Transverse colon (tissue), 4 donors: Measurements from ENCODE around the gene EYS. TPM values are rescaled to one million over a fixed set of nuclear protein-coding genes. Genes with fewer than 3 reads are reported as not detected.

Experiments used
- DNase-seq: peaks from one replicate; pipeline ENCODE4 v3.0.0-alpha.2; 2019
- H3K27ac ChIP-seq, 4 donors: fragments of 200-600 bp; sonication (generic); 2 replicates each; pipeline ENCODE4 v1.5.1; 2016 to 2018; ENCODE audit warnings: inconsistent platforms in 4 of 4
- H3K27me3 ChIP-seq: fragments of 200-600 bp; sonication (generic); 2 replicates; pipeline ENCODE4 v1.5.1; 2017; ENCODE audit warnings: inconsistent platforms
- H3K36me3 ChIP-seq, 4 donors: fragments of 200-600 bp; sonication (generic); 2 replicates each; pipeline ENCODE4 v1.5.1; 2017 to 2019; ENCODE audit warnings: inconsistent platforms in 4 of 4
- H3K4me1 ChIP-seq, 4 donors: fragments of 200-600 bp; sonication (generic); 2 replicates each; pipeline ENCODE4 v1.5.1; 2017 to 2020; ENCODE audit warnings: inconsistent platforms in 4 of 4
- H3K4me3 ChIP-seq, 4 donors: fragments of 200-600 bp; sonication (generic); 1 replicate in 1 of 4; 2 replicates in 3 of 4; pipeline versions ENCODE4 v1.5.1 to v1.6.1; 2017 to 2019; ENCODE audit warnings: inconsistent platforms in 4 of 4
- H3K9me3 ChIP-seq, 2 donors: fragments of 200-600 bp; sonication (generic); 2 replicates each; pipeline ENCODE4 v1.5.1; 2017 to 2019; ENCODE audit warnings: inconsistent platforms in 2 of 2
- CTCF ChIP-seq, 5 experiments: fragments of 200-600 bp in 3 of 5; fragments of 450-650 bp in 2 of 5; sonication (generic) in 3 of 5; IDR thresholded peaks; 1 replicate in 2 of 5; 2 replicates in 3 of 5; pipeline ENCODE4 v1.5.1; 2016 to 2017; ENCODE audit warnings: antibody characterized with exemption in 5 of 5, inconsistent platforms in 3 of 5, mild to moderate bottlenecking in 2 of 5, moderate library complexity in 1 of 5
- EP300 ChIP-seq: sonication (generic); formaldehyde crosslinking; IDR thresholded peaks from one replicate; pipeline ENCODE4 v1.6.1; 2017; ENCODE audit warnings: antibody characterized with exemption, low read depth
- POLR2A ChIP-seq: fragments of 450-650 bp; IDR thresholded peaks from one replicate; pipeline ENCODE4 v1.6.1; 2016; ENCODE audit warnings: antibody characterized with exemption, mild to moderate bottlenecking, moderate library complexity
- POLR2AphosphoS5 ChIP-seq, 3 donors: sonication (generic); formaldehyde crosslinking; IDR thresholded peaks; one replicate each; pipeline ENCODE4 v1.6.1; 2016; ENCODE audit warnings: antibody characterized with exemption in 3 of 3
- WGBS, 2 donors: methylation state at CpG; one replicate each; pipeline ENCODE4 v1.1.5; 2018; ENCODE audit warnings: low coverage in 1 of 2; 5-methylcytosine and 5-hydroxymethylcytosine counted together
- in situ Hi-C, 4 donors: fragments of 200-750 bp; cut with MboI; loops; one replicate each; pipeline versions ENCODE4 v1.15.0 to v1.15.1; 2017; ENCODE audit warnings: low sequenced_read_pairs in 3 of 4, low pct_ligation_motif_present in 1 of 4, low pct_unique_long_range_greater_than_20kb in 1 of 4
- intact Hi-C: fragments of 100-400 bp; cut with DNase I; formaldehyde crosslinking; loops from one replicate; pipeline ENCODE4 v1.15.1; 2023; ENCODE audit warnings: low total_unique reads
- total RNA-seq, 4 donors: library from RNA; depleted of rRNA; stranded (reverse); fragments of >200 nt; gene quantifications; one replicate each; pipeline ENCODE4 v1.1.0, GENCODE V29; 2016

EYS gene
- total RNA-seq, 4 donors from 2014 or later: 0.41 TPM; not detected in 3

GRCh38 chr6:65110031-65110430 lies 597.0 kb downstream of the EYS start:
- TF ChIP-seq POLR2A (no peak), CTCF (IDR thresholded peaks at IDR 0.05) (no peak), EP300 (no peak), POLR2AphosphoS5 (IDR thresholded peaks at IDR 0.05) (no peak)
- Histone ChIP-seq H3K9me3 (no peaks in the 10 kb centered on the region), H3K27me3 (no peaks in the 10 kb centered on the region), H3K36me3 (no peaks in the 10 kb centered on the region), H3K27ac (no peak overlapping the region), H3K4me1 (no peaks in the 10 kb centered on the region), H3K4me3 (no peak overlapping the region)
- DNase-seq: no peak
- WGBS, 2 donors: 31 to 33% methylated on average over 3 of the region's 3 CpGs
- intact Hi-C loops: no loop called here
- in situ Hi-C loops: no loop called here

GRCh38 chr6:65098349-65098748 lies 608.7 kb downstream of the EYS start:
- Histone ChIP-seq H3K4me3 (no peak overlapping the region), H3K36me3 (no peaks in the 10 kb centered on the region), H3K27ac (no peak overlapping the region), H3K9me3 (no peaks in the 10 kb centered on the region), H3K4me1 (no peaks in the 10 kb centered on the region), H3K27me3 (no peaks in the 10 kb centered on the region)
- DNase-seq: no peak
- WGBS, 2 donors: 37 to 43% methylated on average over 1 of the region's 1 CpG
- in situ Hi-C loops: no loop called here
- intact Hi-C loops: no loop called here
- TF ChIP-seq POLR2AphosphoS5 (IDR thresholded peaks at IDR 0.05) (no peak), POLR2A (no peak), EP300 (no peak), CTCF (IDR thresholded peaks at IDR 0.05) (no peak)

GRCh38 chr6:65091561-65091960 lies 615.5 kb downstream of the EYS start:
- Histone ChIP-seq H3K36me3 (no peaks in the 10 kb centered on the region), H3K4me3 (no peak overlapping the region), H3K9me3 (no peaks in the 10 kb centered on the region), H3K27me3 (no peaks in the 10 kb centered on the region), H3K4me1 (no peaks in the 10 kb centered on the region), H3K27ac (no peak overlapping the region)
- in situ Hi-C loops (no loop called here), intact Hi-C loops (no loop called here)
- WGBS, 2 donors: 86 to 97% methylated on average over 7 to 8 of the region's 8 CpGs
- TF ChIP-seq EP300 (no peak), POLR2AphosphoS5 (IDR thresholded peaks at IDR 0.05) (no peak), POLR2A (no peak), CTCF (IDR thresholded peaks at IDR 0.05) (no peak)
- no peak for DNase-seq

GRCh38 chr6:65088575-65088974 lies 618.5 kb downstream of the EYS start:
- Histone ChIP-seq H3K36me3 (no peaks in the 10 kb centered on the region), H3K27ac (no peak overlapping the region), H3K4me1 (no peaks in the 10 kb centered on the region), H3K4me3 (no peak overlapping the region), H3K27me3 (no peaks in the 10 kb centered on the region), H3K9me3 (no peaks in the 10 kb centered on the region)
- WGBS, 2 donors: 70% methylated on average over 3 of the region's 3 CpGs; no CpG with 5 or more reads in 1 of the 2 donors
- DNase-seq: no peak
- in situ Hi-C loops: no loop called here
- no peak for TF ChIP-seq EP300
- no peak for TF ChIP-seq POLR2AphosphoS5 (IDR thresholded peaks at IDR 0.05)
- no peak for TF ChIP-seq POLR2A
- no peak for TF ChIP-seq CTCF (IDR thresholded peaks at IDR 0.05)
- intact Hi-C loops: no loop called here
